SH-SY5Y (cell line): ENCODE data around the gene CHST11.

Source experiments
- GATA2 ChIP-seq: IDR thresholded peaks from 2 replicates; pipeline ENCODE4 v1.6.1; 2011; ENCODE audit warnings: mild to moderate bottlenecking, low read depth, low read length
- GATA3 ChIP-seq: IDR thresholded peaks from 2 replicates; pipeline ENCODE4 v1.6.1; 2011; ENCODE audit warnings: low read depth, mild to moderate bottlenecking, low read length, moderate library complexity

CHST11 gene

DNA sequence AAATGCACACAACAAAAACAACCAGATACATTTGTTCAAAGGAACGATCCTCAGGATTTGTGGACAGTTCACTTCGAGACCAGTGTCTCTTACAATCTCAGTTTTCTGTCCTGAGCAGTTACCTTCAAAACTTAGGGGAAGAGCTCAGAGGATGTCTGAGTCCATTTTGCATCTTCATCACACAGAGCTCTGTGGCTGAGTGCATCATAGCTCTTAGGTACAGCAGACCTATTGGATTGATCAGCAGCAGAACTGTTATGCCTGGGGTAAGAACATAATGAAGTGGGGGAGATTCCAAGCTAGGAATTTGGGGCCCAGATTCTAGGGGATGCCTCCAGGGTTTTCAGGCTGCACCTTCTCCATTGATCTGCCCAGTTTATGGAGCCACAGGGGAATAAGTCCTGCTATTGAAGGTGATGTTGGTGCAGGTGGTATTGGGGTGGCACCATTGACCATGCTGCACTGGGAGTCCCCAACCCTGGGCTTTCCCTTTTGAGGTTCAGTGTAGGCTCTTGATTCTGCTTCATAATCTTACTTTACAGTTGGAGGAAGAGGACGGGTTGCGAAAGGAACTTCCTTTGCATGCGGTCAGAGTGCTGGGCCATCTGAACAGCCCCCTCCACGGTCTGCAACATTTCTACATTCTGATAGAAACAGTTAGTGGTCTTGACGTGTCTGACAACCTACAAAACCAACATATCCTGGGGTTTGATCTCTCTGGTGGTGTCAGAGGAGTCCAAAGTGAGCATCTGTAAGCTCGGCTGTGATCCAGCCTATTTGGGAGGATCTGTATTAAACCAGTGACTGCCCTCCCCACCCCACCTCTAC, 112.8 kb downstream of the CHST11 start:
- TF ChIP-seq GATA2 (no peak), GATA3 (no peak)

DNA sequence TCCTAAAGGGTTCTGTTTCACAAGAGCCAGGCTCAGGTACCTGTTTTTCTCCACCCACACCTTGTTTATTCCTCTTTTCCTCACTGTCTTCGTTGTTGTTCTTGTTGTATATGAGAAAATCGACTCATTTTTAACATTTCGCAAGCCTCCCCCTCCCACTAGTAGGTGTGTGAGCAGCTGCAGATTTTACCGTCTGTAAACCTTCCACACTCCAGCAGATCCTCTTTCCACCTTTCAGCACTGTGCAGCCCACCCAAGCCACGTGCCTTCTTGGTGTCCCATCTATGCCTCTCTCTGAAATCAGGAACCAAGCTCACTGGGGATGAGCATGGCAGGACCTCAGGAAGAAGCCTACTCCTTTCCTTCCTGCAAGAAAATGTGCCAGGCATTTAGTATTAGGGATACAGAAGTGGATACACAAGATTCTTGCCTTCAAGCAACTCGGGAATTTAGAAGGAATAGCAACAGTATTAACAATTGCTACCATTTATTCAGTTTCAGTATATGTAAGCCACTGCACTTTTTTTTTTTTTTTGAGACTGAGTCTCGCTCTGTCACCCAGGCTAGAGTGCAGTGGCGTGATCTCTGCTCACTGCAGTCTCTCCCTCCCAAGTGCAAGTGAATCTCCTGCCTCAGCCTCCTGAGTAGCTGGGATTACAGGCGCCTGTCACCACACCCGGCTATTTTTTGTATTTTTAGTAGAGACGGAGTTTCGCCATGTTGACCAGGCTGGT, 113.6 kb downstream of the CHST11 start:
- TF ChIP-seq GATA3 (no peak), GATA2 (no peak)

DNA sequence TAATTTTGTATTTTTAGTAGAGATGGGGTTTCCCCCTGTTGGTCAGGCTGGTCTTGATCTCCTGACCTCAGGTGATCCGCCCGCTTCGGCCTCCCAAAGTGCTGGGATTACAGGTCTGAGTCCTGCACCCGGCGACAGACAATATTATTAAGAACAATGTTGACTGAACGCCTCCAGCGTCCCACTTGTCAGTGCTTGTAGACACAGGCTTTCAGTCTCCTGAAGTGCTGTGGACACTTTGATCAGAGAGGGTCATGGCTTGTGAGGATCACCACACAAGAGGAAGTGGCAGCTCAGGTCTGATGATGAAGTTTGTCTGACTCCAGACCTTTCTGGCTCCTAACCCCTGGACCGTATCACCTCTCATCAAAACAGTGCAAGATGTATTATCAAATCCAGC, 114.6 kb downstream of the CHST11 start:
- TF ChIP-seq GATA2 (no peak), GATA3 (no peak)

DNA sequence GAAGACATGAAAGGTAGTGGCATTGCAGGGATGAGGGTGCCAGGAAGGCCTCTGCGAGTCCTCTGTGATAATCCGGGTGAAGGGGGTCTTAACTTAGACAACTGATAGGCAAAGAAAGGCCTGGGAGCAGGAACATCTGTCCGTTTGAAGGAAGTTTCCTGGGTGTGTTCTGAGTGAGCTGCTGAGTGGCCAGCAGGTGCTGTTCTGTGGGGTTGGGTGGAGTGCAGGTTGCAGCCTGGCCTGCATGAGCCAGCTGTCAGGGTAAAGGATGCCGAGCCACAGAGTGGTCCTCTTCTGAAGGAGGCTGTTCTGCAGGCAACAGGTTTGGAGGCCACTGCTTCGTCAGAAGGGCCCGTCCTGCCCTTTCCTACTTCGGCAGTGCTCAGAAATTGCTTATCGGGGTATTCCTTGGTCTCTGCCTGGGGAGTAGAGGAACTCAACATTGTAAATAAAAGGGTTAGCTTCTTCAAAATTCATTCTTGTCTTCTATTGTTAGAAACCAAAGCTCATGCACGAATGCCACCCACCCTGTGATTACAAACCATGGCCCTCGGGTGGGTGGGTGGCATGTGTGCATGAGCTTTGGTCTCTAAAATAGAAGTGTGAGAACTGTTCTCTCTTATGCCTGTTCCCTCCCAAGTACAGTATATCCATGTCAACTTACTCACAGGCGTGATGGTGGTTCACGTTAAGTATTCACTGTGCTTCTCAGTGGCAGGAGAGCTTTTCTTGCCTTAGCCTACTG, 118.9 kb downstream of the CHST11 start:
- TF ChIP-seq GATA3 (no peak), GATA2 (no peak)

DNA sequence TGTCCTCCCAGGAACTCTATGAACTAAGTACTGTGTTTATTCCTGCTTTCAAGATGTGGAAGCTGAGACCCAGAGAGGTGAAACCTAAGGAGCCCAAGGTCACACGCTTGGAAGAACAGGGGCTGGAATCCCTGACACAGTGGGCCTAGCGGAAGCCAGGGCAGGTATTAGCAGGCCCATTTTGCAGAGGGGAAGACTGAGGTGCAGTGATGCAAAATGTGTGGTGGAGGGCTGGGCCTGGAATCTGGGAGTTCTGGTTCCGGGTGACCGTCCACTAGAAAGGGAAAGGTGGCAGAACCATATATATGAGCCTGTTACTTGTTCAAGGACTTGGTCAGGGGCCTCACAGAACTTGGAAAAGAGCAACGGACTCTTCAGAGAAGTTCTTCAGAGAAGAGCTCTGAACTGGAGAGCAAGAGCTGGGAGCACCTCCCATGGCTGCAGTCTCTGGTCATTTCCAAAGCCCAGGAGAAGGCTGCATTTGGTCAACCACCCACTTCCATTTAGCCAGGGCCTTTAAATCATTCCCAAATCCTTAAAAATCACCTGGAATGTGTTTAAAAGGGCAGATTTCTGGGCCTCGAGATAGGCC, 119.5 kb downstream of the CHST11 start:
- TF ChIP-seq GATA3 (no peak), GATA2 (no peak)

DNA sequence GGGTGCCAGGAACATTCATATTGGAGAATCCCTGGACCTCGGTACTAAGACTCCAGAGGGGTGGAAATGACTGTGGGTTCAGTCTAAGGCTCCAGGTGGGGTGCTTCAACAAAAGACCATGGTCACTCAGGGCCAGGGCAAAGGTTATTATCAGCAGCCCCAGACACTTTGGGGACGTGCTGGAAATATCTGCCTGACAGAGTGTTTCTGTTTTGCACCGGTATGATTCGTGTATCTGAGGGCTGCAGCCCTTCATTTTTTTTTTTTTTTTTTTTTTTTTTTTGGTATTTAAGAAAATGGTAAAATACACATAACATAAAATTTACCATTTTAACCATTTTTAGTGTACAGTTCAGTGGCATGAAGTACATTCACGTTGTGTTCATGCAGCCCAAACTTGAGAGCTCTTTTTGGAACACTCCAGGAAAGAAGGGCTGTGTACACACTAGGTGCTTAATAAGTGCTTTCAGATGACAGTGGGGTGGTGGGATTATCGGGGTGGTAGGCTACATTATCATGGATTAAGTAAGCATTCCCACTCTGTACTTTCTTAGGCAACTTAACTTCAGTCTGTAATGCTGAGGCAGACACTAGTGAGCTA, 120.3 kb downstream of the CHST11 start:
- no peak for TF ChIP-seq GATA3
- TF ChIP-seq GATA2 = no peak

DNA sequence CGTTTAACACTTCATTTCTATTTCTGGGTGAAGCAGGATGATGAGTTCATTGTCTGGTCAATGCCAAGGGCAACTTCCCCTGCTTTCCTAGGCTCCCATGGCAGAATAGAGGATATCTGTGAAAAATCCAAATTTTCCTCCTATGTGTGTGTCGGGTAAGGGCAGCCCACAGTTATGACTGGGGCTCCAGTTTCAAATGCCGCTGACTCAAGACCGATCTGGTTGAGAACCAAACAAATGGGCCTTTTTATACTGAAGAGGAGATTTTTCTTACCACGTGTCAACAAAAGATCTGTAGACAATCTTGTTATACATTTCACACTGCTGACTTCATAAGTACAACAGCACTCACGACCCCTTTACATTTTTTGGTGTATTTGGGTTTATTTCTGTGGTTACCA, 120.8 kb downstream of the CHST11 start:
- TF ChIP-seq GATA2 (no peak), GATA3 (no peak)

DNA sequence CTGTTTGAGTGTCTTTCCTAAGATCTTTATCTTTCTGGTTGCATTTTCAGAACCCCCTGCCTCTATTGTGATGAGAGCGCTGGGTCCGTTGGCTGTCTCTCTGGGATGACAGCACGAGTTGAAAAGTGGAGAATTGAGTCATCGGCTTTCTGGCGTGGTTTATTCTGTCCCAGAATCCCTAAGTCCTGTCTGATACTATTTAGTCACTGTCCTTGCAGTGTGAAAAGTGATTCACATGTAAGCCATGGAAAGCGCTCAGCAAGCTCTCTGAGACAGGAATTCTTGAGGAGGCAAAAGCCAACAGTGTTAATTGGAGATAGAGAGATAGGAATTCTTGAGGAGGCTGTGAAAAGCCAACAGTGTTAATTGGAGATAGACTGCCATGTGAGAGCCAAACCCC, 121.7 kb downstream of the CHST11 start:
- no peak for TF ChIP-seq GATA3
- TF ChIP-seq GATA2 = no peak

DNA sequence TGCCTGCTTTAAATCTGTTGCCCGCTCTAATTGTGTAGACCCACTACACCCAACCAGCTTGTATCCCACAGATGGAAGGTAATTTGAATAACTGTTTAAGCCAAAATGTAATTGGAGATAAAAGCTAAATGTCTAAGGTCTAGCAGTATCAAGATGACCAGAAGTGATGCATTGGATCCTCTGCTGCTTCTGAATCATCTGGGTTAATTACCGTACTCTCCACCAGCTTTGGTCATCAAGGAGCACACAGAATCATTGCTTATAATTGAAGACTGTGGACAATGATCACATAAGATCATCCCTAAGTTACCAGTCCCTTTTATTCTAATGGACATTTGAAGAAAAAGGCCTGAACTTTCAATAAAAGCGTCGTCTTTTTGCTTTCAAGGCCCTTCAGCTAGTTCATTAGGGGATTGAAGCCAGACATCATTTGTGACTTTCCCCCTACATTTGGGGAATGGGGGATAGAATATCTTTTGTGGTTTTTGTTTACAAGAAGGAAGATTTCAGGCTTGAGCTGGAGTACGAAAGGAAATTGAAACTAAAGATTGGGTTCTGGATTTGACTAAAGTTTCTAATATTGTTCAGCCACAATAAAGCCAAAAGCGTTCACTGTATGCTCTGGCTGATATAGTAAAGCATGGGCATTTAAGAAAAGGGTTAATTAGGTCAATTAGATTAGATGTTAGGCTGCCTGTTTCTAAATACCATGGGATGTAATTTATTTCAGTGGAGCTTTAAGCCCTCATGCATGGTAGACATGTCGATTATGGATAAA, 123.2 kb downstream of the CHST11 start:
- TF ChIP-seq GATA3 (no peak), GATA2 (no peak)

DNA sequence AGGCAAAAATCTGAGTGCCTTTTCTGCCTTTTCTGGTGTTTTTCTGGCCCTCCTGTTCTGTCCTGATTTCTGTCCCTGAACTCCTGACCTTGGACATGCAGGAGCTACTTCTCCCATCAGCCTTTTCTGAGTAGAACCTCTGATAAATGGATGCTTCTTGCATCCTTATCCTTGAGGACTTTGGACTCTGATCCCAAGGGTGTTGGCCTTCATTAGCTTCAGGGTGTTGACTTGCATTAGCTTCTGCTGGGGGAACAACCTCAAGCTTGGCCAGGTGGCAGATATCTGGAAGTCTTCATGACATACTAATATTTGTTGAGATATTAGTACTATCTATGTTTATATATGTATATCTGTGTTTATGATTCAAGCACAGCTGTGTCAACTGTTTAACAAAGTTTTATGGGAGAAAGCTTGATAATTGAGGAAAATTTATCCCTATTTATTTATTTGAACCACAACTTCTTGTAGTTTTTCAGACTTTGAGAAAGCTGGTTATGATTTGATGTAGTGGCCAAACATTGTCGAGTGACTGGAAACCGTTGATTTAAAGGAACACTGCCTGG, 124.3 kb downstream of the CHST11 start:
- TF ChIP-seq GATA2 = no peak
- no peak for TF ChIP-seq GATA3

DNA sequence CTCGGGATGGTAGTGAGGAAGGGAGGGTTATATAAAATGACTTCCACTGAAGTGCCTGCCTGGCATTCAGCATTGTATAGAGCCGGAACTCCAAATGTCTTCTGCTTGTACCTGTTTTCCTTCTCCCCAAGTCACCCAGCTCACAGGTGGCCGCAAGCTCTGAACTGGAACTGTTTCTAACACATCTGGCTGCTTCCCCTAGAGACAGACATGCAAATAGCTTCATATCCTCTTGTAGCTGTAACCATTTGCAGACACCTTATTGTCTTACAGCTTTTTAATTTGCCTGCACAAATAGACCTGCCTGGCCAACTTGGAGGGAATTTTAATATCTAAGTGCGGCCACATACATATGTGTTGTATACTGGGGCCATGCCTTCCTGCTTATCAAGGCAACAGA, 126.0 kb downstream of the CHST11 start:
- TF ChIP-seq GATA2 (no peak), GATA3 (no peak)

DNA sequence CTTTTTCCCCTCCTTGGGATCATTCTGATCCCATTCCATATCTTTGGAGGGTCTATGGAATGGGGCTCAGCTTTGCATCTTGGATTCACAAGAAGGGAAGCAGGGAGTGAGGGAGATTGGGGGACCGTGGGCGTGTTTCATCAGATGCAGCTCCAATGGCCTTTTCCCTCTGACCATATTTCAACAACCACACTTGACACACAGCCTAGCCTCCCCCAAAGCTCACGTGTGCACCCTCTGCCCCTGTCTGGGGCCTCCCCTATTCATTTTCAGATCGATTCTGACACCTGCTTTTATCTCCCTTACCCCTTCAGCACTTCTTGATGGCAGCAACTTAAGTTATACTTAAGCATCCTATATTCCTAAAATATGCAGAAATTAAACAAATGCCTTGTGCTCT, 126.6 kb downstream of the CHST11 start:
- TF ChIP-seq GATA3 (no peak), GATA2 (no peak)
